ENCODE data around the gene ENTHD1.
A peak's percentile ranks its signal among the peaks of the same experiment; 100 is the strongest.

Gene ENTHD1

DNA sequence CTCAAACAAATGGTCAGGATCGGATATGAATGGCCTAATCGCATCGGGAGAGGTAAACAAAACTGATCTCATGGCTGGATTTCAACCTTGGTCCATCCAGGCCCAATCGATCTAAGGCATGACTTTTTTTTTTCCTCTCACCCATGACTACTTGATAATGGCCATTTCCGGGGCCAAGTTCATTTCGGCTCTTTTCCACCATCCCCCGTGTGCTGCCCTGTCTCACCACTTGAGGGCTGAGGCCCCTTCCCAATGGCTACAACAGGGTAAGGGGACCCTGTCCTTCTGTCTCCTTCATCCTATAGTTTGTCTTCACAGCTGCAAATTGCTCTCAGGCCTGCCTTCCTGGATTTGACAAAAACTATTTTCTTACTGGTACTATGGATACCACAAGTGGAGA lies 34.0 kb upstream of the ENTHD1 start:
- Histone ChIP-seq H3K27me3 (replicated peaks) (peaks cover 30% of the 10 kb centered on the region), H3K4me3 (ENCODE audit: low read depth, low read length) (no peak overlapping the region), H3K36me3 (replicated peaks) (no peaks in the 10 kb centered on the region), H3K27ac (no peak overlapping the region)
- DNase-seq = no peak
- peak; percentile 46 for TF ChIP-seq CTCF (IDR thresholded peaks at IDR 0.05; ENCODE audit: low read depth, low read length, missing control alignments)
- in situ Hi-C loops (cut with HindIII; ENCODE audit: low pct_ligation_motif_present, low sequenced_read_pairs) = no loop called here

DNA sequence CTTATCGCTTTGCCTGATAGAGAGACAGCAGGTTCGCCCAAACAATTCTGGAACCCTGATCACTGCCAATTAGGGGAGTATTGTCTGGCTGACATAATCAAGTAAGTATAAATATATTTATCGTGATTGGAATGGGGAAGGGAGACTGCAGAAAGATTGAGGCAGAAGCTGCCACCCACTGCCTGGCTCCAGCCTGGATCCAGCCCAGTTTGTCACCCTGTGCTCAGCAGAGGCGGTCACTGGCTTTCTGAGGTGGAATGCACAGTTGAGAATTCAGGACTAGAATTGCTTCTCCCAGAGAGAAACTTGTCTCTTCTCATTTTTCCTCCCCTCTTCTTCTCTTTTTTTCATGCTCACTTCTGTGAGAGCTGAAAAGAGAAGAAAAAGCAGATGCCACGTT lies 33.2 kb upstream of the ENTHD1 start:
- TF ChIP-seq CTCF (IDR thresholded peaks at IDR 0.05; ENCODE audit: low read depth, low read length, missing control alignments) = no peak
- Histone ChIP-seq H3K4me3 (ENCODE audit: low read depth, low read length) (no peak overlapping the region), H3K27me3 (replicated peaks) (peaks cover 30% of the 10 kb centered on the region), H3K27ac (no peak overlapping the region), H3K36me3 (replicated peaks) (no peaks in the 10 kb centered on the region)
- in situ Hi-C loops (cut with HindIII; ENCODE audit: low pct_ligation_motif_present, low sequenced_read_pairs) = no loop called here
- DNase-seq = no peak

DNA sequence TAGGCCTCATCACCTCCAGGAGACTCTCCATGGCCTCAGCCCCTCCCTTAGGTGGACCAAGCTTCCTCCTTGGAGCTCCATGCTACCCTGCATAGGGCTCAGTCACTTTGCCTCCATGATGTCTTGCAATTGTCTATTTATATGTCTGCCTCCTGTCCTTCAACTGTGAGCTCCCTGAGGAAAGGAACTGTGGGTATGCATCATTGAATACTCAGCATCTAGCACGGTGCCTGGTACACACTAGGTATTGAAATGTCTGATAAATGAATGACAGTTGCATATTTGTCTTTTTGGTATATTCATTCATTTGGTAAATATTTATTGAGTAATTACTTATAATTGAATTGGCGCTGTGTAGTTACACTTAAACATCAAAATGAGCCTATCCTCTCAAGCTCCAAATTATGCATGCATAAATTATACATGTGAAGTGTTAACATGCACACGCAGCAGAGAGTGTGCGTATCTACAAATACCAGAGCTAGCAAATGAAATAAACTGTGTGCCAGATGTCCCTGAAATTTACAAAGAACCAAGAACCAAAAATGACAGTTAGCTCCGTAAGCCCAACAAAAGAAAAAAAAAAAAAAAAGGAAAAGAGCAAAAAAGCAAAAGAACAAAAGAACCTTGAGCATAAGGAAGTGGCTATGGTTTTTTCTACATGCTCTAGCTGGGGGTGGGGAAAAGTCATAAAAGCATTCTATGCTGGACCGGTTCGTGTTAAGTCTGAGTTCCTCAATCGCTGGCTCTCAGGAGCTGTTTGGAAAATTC lies 32.5 kb upstream of the ENTHD1 start:
- H3K36me3 ChIP-seq (replicated peaks) = no peaks in the 10 kb centered on the region
- no peak overlapping the region for H3K4me3 ChIP-seq (ENCODE audit: low read depth, low read length)
- no peak for DNase-seq
- peaks cover 30% of the 10 kb centered on the region for H3K27me3 ChIP-seq (replicated peaks)
- H3K27ac ChIP-seq = no peak overlapping the region
- in situ Hi-C loops (cut with HindIII; ENCODE audit: low pct_ligation_motif_present, low sequenced_read_pairs) = no loop called here
- TF ChIP-seq CTCF (IDR thresholded peaks at IDR 0.05; ENCODE audit: low read depth, low read length, missing control alignments) = no peak

- H3K4me3 ChIP-seq (ENCODE audit: low read depth, low read length) = no peak overlapping the region
- peaks cover 28% of the 10 kb centered on the region for H3K27me3 ChIP-seq (replicated peaks)
- in situ Hi-C loops (cut with HindIII; ENCODE audit: low pct_ligation_motif_present, low sequenced_read_pairs) = no loop called here
- TF ChIP-seq CTCF (IDR thresholded peaks at IDR 0.05; ENCODE audit: low read depth, low read length, missing control alignments) = no peak
- DNase-seq = no peak
- no peak overlapping the region for H3K27ac ChIP-seq
- no peaks in the 10 kb centered on the region for H3K36me3 ChIP-seq (replicated peaks)
These were observed 31.7 kb upstream of the ENTHD1 start for GRCh38 chr22:39925273-39925672.

DNA sequence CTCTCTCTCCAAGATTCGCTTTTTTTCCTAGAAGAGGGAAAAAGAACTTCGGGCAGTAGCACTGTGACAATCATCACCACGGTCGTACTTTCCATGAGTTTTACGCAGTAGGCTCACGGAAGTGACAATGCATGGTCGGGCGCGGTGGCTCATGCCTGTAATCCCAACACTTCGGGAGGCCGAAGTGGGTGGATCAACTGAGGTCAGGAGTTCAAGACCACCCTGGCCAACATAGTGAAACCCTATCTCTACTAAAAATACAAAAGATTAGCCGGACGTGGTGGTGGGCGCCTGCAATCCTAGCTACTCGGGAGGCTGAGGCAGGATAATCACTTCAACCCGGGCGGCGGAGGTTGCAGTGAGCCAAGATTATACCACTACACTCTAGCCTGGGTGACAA lies 30.7 kb upstream of the ENTHD1 start:
- no peak for TF ChIP-seq CTCF (IDR thresholded peaks at IDR 0.05; ENCODE audit: low read depth, low read length, missing control alignments)
- Histone ChIP-seq H3K27me3 (replicated peaks) (peaks cover 29% of the 10 kb centered on the region), H3K4me3 (ENCODE audit: low read depth, low read length) (no peak overlapping the region), H3K36me3 (replicated peaks) (no peaks in the 10 kb centered on the region), H3K27ac (no peak overlapping the region)
- in situ Hi-C loops (cut with HindIII; ENCODE audit: low pct_ligation_motif_present, low sequenced_read_pairs) = no loop called here
- no peak for DNase-seq

DNA sequence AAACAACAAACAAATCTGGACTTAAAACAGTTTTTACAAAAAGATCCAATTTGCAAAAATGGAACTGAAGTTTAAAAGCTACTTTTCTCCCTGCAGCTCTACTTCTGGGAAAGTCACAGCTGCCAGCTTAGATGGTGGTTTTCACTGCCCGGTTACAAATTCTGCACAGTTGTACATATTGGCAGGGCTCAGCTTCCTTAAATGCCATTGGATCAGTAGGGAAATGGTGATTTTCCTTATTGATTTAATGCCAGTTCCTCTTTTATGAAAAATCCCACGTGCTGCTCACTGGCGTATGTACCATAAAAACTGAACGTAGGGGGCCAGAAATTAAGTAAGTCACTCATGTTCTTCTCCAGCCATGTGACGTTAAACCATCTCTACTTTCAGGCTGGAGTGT lies 30.1 kb upstream of the ENTHD1 start:
- Histone ChIP-seq H3K27me3 (replicated peaks) (peaks cover 25% of the 10 kb centered on the region), H3K4me3 (ENCODE audit: low read depth, low read length) (no peak overlapping the region), H3K36me3 (replicated peaks) (no peaks in the 10 kb centered on the region), H3K27ac (no peak overlapping the region)
- no peak for TF ChIP-seq CTCF (IDR thresholded peaks at IDR 0.05; ENCODE audit: low read depth, low read length, missing control alignments)
- in situ Hi-C loops (cut with HindIII; ENCODE audit: low pct_ligation_motif_present, low sequenced_read_pairs) = no loop called here
- no peak for DNase-seq

Data from brain microvascular endothelial cell (primary cell).